ENCODE data around the gene HADHA. TPM values are rescaled to one million over a fixed set of nuclear protein-coding genes. Genes with fewer than 3 reads are reported as not detected.

HADHA gene
- total and polyA plus RNA-seq, 2 donors (not counting 3 experiments of a cell fraction or from before 2014, with no cell fraction given): 79.4 to 158 TPM

DNA sequence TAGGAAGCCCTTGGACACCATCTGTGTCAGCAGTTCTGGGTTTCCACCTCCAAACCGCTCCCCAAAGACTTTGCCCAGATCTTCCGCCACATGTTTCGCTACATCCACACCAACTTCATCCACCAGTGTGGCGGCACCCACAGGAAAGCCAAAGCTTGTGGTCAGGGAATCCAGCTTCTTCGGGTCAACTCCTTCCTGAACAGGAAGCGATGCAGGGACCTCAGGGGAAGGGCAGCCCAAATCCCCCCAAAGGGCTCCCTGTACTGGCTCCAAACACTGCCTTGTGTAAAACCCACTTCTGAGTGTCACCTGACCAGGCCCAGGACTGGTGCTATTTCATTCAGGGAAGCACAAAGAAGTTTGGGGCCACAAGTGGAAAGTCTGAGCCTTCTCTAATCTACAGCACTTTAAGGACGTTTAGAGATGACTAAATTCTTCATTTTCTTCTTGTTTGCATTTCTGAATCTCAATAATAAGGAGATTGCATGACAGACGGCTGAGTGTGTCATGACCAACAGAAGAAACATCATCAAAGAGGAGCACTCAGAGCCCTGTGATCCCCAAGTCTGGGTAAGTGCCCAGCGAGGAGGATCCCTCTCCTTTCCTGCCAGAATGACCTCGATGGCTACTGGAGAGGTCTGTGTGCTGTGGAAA lies 50.7 kb downstream of the HADHA start:
- Histone ChIP-seq H3K27me3 (ENCODE audit: control insufficient read depth in 2 of 2, insufficient read depth in 2 of 2, low read length in 2 of 2) (no peaks in the 10 kb centered on the region), H3K4me2 (ENCODE audit: insufficient read depth, low read length) (no peak overlapping the region), H3K9me1 (replicated peaks; ENCODE audit: control insufficient read depth, extremely low read depth, insufficient read depth, low read length) (no peaks in the 10 kb centered on the region), H3K36me3 (ENCODE audit: control insufficient read depth in 2 of 2, extremely low read depth in 1 of 2, insufficient read depth in 2 of 2, low read length in 2 of 2) (peaks cover 19 to 35% of the 10 kb centered on the region in 2 experiments), H3K9me3 (replicated peaks; ENCODE audit: control insufficient read depth, insufficient read depth, low read length) (no peaks in the 10 kb centered on the region), H3K4me1 (ENCODE audit: control insufficient read depth, extremely low read depth, insufficient read depth, low read length) (no peaks in the 10 kb centered on the region), H3K79me2 (ENCODE audit: control insufficient read depth, insufficient read depth, low read length) (no peaks in the 10 kb centered on the region), H3K4me3 (replicated peaks in 1 of 3; ENCODE audit: insufficient read depth in 1 of 3, low read depth in 1 of 3, low read length in 3 of 3) (no peak overlapping the region), H3K27ac (ENCODE audit: insufficient read depth, low read depth, low read length) (no peak overlapping the region), H3K9ac (replicated peaks; ENCODE audit: extremely low read depth, insufficient read depth, low read length) (no peak overlapping the region), H4K20me1 (replicated peaks; ENCODE audit: control insufficient read depth, extremely low read depth, insufficient read depth, low read length) (no peaks in the 10 kb centered on the region), H2AFZ (ENCODE audit: low read depth, low read length) (no peak overlapping the region)
- intact Hi-C loops (cut with micrococcal nuclease): no loop called here
- ChIA-PET POLR2A (no interaction called here), CTCF (interaction anchor here (1.0 to 1.2 kb wide), 2 partner anchors 9 kb away, joined by 4 read pairs; no protein-coding TSS in a partner anchor)
- no peak for DNase-seq (ENCODE audit: low read depth, low spot score)
- dilution Hi-C loops (cut with MboI; ENCODE audit: extremely low pct_ligation_motif_present, low sequenced_read_pairs): no loop called here
- no TSS peak for BruUV-seq (replicated peaks)
- TF ChIP-seq EZH2 (IDR thresholded peaks at IDR 0.05; ENCODE audit: borderline replicate concordance, low read depth, low read length, severe bottlenecking) (no peak), FOS (IDR thresholded peaks at IDR 0.05; ENCODE audit: borderline replicate concordance, insufficient read depth, low read length) (no peak), JUN (IDR thresholded peaks at IDR 0.05; ENCODE audit: borderline replicate concordance, insufficient read depth, insufficient read length, low read depth) (no peak), POLR2AphosphoS5 (IDR thresholded peaks at IDR 0.05; ENCODE audit: insufficient read depth, low read depth, low read length) (no peak), GATA2 (IDR thresholded peaks at IDR 0.05; ENCODE audit: insufficient read depth, insufficient read length, low read depth, low read length) (no peak), MYC (IDR thresholded peaks at IDR 0.05; ENCODE audit: low read depth, low read length) (no peak), POLR2A (IDR thresholded peaks at IDR 0.05; ENCODE audit: low read depth, low read length) (no peak)
- TF ChIP-seq, protein P1, sequence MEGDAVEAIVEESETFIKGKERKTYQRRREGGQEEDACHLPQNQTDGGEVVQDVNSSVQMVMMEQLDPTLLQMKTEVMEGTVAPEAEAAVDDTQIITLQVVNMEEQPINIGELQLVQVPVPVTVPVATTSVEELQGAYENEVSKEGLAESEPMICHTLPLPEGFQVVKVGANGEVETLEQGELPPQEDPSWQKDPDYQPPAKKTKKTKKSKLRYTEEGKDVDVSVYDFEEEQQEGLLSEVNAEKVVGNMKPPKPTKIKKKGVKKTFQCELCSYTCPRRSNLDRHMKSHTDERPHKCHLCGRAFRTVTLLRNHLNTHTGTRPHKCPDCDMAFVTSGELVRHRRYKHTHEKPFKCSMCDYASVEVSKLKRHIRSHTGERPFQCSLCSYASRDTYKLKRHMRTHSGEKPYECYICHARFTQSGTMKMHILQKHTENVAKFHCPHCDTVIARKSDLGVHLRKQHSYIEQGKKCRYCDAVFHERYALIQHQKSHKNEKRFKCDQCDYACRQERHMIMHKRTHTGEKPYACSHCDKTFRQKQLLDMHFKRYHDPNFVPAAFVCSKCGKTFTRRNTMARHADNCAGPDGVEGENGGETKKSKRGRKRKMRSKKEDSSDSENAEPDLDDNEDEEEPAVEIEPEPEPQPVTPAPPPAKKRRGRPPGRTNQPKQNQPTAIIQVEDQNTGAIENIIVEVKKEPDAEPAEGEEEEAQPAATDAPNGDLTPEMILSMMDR (IDR thresholded peaks at IDR 0.05; ENCODE audit: extremely low read depth in 1 of 2, insufficient read depth in 1 of 2, low read depth in 1 of 2, low read length in 2 of 2): no peak
- TF ChIP-seq, protein P2, sequence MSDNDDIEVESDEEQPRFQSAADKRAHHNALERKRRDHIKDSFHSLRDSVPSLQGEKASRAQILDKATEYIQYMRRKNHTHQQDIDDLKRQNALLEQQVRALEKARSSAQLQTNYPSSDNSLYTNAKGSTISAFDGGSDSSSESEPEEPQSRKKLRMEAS (IDR thresholded peaks at IDR 0.05; ENCODE audit: insufficient read depth, insufficient read length): no peak
- FAIRE-seq: no peak
